ENCODE results near the gene MIEF2. TPM values are rescaled to one million over a fixed set of nuclear protein-coding genes. Genes with fewer than 3 reads are reported as not detected.

The MIEF2 gene
- polyA plus RNA-seq, 3 donors = 3.5 to 6.1 (median 4.9) TPM

- no peak overlapping the region for H3K4me3 ChIP-seq (replicated peaks in 1 of 3; ENCODE audit: low read depth in 2 of 3, low read length in 3 of 3)
- H3K4me1 Mint-ChIP-seq = no peaks in the 10 kb centered on the region
- no peak for DNase-seq
- no peaks in the 10 kb centered on the region for H3K9me3 ChIP-seq (replicated peaks in 1 of 2; ENCODE audit: control insufficient read depth in 1 of 2, insufficient read depth in 1 of 2, low read length in 2 of 2)
- no peak overlapping the region for H3K4me2 ChIP-seq (replicated peaks; ENCODE audit: extremely low read depth, low read length, poor library complexity, severe bottlenecking)
- no peaks in the 10 kb centered on the region for H3K4me1 ChIP-seq (ENCODE audit: control insufficient read depth in 1 of 2, insufficient read depth in 2 of 2, low read length in 2 of 2)
- 99% methylated on average over 18 of the region's 22 CpGs for WGBS (ENCODE audit: insufficient coverage)
- H3K27me3 Mint-ChIP-seq (ENCODE audit: low read depth in 3 of 3) = no peaks in the 10 kb centered on the region
- H3K27me3 ChIP-seq (ENCODE audit: control insufficient read depth in 2 of 2, insufficient read depth in 2 of 2, low read length in 2 of 2) = no peaks in the 10 kb centered on the region
- H3K27ac Mint-ChIP-seq = peak overlapping the region in 1 of 7 donors; percentile 34
- H3K36me3 Mint-ChIP-seq = peaks cover 41 to 65% of the 10 kb centered on the region in 2 donors
- peaks cover 21 to 57% of the 10 kb centered on the region in 2 donors for H3K36me3 ChIP-seq (replicated peaks in 1 of 2; ENCODE audit: control insufficient read depth in 1 of 2, insufficient read depth in 2 of 2, low read length in 2 of 2)
- no peak for TF ChIP-seq CTCF (IDR thresholded peaks at IDR 0.05)
- H4K20me1 ChIP-seq (ENCODE audit: insufficient read depth, low read length) = no peaks in the 10 kb centered on the region
- H2AFZ ChIP-seq (ENCODE audit: insufficient read depth, low read depth, low read length, poor library complexity, severe bottlenecking) = no peak overlapping the region
- H3K79me2 ChIP-seq (ENCODE audit: insufficient read depth, low read length) = no peaks in the 10 kb centered on the region
- H3K9ac ChIP-seq (ENCODE audit: insufficient read depth, low read length, poor library complexity, severe bottlenecking) = no peak overlapping the region
- no peaks in the 10 kb centered on the region for H3K9me3 Mint-ChIP-seq
- no peak overlapping the region for H3K27ac ChIP-seq (ENCODE audit: low read depth in 1 of 2, low read length in 2 of 2)
- H3K4me3 Mint-ChIP-seq = no peak overlapping the region
- intact Hi-C loops (cut with micrococcal nuclease) = no loop called here
Observed at GRCh38 chr17:18234853-18235380, 25.5 kb upstream of the MIEF2 start.

- no peak overlapping the region for H3K27ac ChIP-seq (ENCODE audit: low read depth in 1 of 2, low read length in 2 of 2)
- no peaks in the 10 kb centered on the region for H3K4me1 ChIP-seq (ENCODE audit: control insufficient read depth in 1 of 2, insufficient read depth in 2 of 2, low read length in 2 of 2)
- Mint-ChIP-seq H3K4me1 (no peaks in the 10 kb centered on the region), H3K9me3 (no peaks in the 10 kb centered on the region), H3K27ac (peak overlapping the region in 3 of 7 donors; percentile 24 to 52 (median 30)), H3K36me3 (peaks cover 43 to 65% of the 10 kb centered on the region in 2 donors), H3K27me3 (ENCODE audit: low read depth in 3 of 3) (peaks cover 0 to under 1% (median 0%) of the 10 kb centered on the region in 3 donors), H3K4me3 (no peak overlapping the region)
- 74% methylated on average over 13 of the region's 14 CpGs for WGBS (ENCODE audit: insufficient coverage)
- no peak for DNase-seq
- no peaks in the 10 kb centered on the region for H3K27me3 ChIP-seq (ENCODE audit: control insufficient read depth in 2 of 2, insufficient read depth in 2 of 2, low read length in 2 of 2)
- intact Hi-C loops (cut with micrococcal nuclease) = no loop called here
- no peaks in the 10 kb centered on the region for H3K9me3 ChIP-seq (replicated peaks in 1 of 2; ENCODE audit: control insufficient read depth in 1 of 2, insufficient read depth in 1 of 2, low read length in 2 of 2)
- H3K36me3 ChIP-seq (replicated peaks in 1 of 2; ENCODE audit: control insufficient read depth in 1 of 2, insufficient read depth in 2 of 2, low read length in 2 of 2) = peaks cover 24 to 57% of the 10 kb centered on the region in 2 donors
- no peak overlapping the region for H2AFZ ChIP-seq (ENCODE audit: insufficient read depth, low read depth, low read length, poor library complexity, severe bottlenecking)
- H3K4me2 ChIP-seq (replicated peaks; ENCODE audit: extremely low read depth, low read length, poor library complexity, severe bottlenecking) = no peak overlapping the region
- no peak overlapping the region for H3K4me3 ChIP-seq (replicated peaks in 1 of 3; ENCODE audit: low read depth in 2 of 3, low read length in 3 of 3)
- no peak overlapping the region for H3K9ac ChIP-seq (ENCODE audit: insufficient read depth, low read length, poor library complexity, severe bottlenecking)
- no peaks in the 10 kb centered on the region for H3K79me2 ChIP-seq (ENCODE audit: insufficient read depth, low read length)
- no peaks in the 10 kb centered on the region for H4K20me1 ChIP-seq (ENCODE audit: insufficient read depth, low read length)
- no peak for TF ChIP-seq CTCF (IDR thresholded peaks at IDR 0.05)
Observed at GRCh38 chr17:18235743-18236256, 24.7 kb upstream of the MIEF2 start.
